LNCAP (cell line): ENCODE measurements around the gene GOSR2.

Experiments used
- CTCF ChIP-seq: fragments of 450-650 bp; IDR thresholded peaks from 2 replicates; pipeline ENCODE4 v1.5.1; 2017; ENCODE audit warnings: mild to moderate bottlenecking

Gene GOSR2

DNA sequence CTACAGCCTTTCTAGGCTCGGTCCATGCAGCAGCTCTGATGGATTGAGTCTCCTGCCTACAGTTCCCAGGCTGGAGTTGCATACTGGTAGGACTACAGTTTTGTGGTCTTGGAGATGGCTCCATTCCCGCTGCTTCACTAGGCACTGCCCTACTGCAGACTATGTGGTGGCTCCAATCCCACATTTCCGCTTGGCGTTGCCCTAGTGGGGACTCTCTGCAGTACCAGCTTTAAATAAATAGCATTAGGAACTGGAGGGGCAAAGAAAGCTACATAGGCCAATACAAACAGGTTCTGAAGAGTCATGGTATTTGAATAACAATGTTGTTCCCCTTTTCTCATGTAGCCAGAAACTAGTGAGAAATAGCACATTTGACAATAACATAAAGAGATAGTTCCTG, 5.4 kb upstream of the GOSR2 start:
- no peak for TF ChIP-seq CTCF

GRCh38 chr17:46922487-46922803, 515 bp upstream of the GOSR2 start:
- no peak for TF ChIP-seq CTCF

GRCh38 chr17:46925185-46925868, 2.4 kb downstream of the GOSR2 start:
- no peak for TF ChIP-seq CTCF

DNA sequence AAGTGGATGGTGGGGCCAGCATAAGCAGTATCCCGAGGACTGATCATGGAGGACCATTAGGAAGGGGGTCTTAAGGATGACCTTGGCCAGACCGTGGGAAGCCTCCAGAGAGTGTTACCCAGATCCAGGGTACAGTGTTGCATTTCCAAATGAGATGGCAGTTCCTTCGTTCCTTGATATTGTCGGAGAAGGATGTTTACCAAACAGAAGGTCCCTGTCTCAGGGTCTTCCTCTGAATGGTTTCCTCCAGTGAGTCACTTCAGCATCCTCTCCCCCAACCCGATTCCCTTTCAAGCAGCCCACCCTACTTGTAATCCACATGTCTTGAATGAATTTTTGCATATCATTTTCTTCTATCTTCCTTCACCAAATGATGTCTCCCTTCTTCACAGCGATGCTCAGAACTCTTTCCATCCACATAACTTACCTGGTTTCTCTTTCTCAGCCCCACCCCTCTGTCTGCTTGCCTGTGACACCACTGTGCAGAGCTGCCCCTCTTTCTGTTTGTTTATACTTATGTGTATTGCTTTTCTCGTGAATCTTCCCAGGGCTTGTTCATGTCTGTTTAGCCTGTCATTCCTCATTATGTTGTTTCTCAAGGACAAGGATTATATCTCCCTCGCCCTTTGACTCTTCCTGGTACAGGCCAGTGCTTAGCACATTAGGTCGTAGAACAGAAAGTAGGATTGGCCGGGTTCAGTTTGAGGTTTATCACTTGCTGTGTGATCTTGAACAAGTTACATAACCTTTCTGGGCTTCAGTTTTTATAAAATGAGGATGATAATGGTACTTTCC, 5.7 kb downstream of the GOSR2 start:
- TF ChIP-seq CTCF = no peak

DNA sequence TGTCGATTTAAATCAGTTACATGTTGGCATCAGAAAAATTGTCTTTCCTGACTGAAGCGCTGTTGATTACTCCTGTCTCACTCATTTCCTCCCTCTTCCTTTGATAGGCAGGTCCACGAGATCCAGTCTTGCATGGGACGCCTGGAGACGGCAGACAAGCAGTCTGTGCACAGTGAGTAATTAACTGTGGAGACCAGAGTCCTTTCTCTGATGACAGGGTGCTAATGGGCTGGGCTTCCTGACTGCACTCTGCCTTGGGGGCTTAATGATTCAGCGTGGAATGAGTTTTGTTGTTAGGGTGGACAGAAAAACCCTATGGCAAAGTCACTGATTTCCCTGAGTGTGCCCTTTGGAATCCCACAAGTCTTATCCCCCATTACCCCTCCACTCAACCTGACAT, 6.5 kb downstream of the GOSR2 start:
- TF ChIP-seq CTCF = no peak

- no peak for TF ChIP-seq CTCF
Observed at GRCh38 chr17:46930051-46930450, 7.1 kb downstream of the GOSR2 start.

DNA sequence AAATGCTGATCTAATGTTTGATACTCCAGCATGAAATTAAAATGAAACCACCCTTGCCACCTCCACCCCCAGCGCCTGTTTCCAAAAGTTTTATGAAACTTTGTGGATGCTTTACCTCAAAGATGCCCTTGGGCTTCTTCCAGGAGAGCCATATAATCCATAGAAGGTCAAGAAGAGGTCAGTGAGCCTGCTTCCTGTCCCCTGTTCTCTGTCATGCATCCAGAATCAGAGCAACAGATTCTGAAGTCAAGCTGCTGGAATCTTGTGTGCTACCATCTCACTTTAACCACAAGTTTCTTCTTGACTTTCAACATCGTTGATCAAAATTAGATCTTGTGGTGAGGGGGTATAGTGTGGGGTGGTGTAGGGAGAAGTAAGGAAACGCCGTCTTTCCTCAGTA, 8.6 kb downstream of the GOSR2 start:
- TF ChIP-seq CTCF = no peak
